Measurements from ENCODE around the gene UGCG. TPM values are rescaled to one million over a fixed set of nuclear protein-coding genes. Genes with fewer than 3 reads are reported as not detected.
A peak's percentile ranks its signal among the peaks of the same experiment; 100 is the strongest.

Gene UGCG
- total and polyA plus RNA-seq, 10 of the 15 experiments (the other 5 are each of a cell fraction or from before 2014, with no cell fraction given), result 21.7 to 96.6 (median 48.9) TPM

DNA sequence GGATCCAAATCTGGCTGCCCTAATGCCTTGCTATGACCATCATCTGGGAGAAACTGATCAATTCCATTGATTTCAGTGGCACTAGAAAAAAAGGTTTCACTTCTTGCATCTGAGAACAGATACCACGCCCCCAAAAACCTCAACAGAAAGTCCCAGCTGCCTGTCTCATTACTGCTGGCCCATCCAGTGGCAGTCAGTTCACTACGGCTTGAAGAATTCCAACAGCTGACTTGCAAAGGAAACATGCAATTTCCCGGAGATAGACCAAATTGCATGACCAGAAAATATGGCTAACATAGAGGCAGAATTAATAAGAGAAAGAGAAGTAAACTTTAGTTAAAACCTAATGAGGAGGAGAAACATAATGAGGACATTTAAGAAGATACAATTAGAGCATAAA lies 48.6 kb downstream of the UGCG start (continued):
- TF ChIP-seq EP300 (IDR thresholded peaks at IDR 0.05; ENCODE audit: borderline replicate concordance in 1 of 2, control insufficient read depth in 1 of 2, low read depth in 2 of 2, low read length in 2 of 2), result peak; percentile 60 to 75; a peak in 2 of 4 replicates
- 0 out of 2 replicates have a peak, but pooled peaks have one; percentile 23 for TF ChIP-seq NBN (IDR thresholded peaks at IDR 0.05)
- TF ChIP-seq NRF1 (conservative IDR thresholded peaks at IDR 0.05; ENCODE audit: low read depth, low read length), result no peak
- no peak for TF ChIP-seq LARP7 (IDR thresholded peaks at IDR 0.05)
- no peak for TF ChIP-seq SUZ12 (IDR thresholded peaks at IDR 0.05; ENCODE audit: unreplicated experiment)
- no peak for TF ChIP-seq FOS (IDR thresholded peaks at IDR 0.05; ENCODE audit: borderline replicate concordance, extremely low read depth, insufficient read length)
- peak; percentile 29 for TF ChIP-seq PBX3 (IDR thresholded peaks at IDR 0.05; ENCODE audit: insufficient replicate concordance, low read depth, low read length)
- TF ChIP-seq NFIC (IDR thresholded peaks at IDR 0.05; ENCODE audit: low read depth, low read length), result peak; percentile 78
- TF ChIP-seq MTA2 (IDR thresholded peaks at IDR 0.05; ENCODE audit: low read depth), result peak; percentile 93
- TF ChIP-seq ESRRA (IDR thresholded peaks at IDR 0.05; ENCODE audit: low read length), result no peak
- no peak; the same call in 1 of the 2 replicates for TF ChIP-seq BACH1 (IDR thresholded peaks at IDR 0.05; ENCODE audit: borderline replicate concordance)
- peak; percentile 95 to 97 for TF ChIP-seq IKZF2 (IDR thresholded peaks at IDR 0.05)
- no peak for TF ChIP-seq USF1 (IDR thresholded peaks at IDR 0.05; ENCODE audit: borderline replicate concordance, extremely low read length, insufficient read depth, low read depth, low read length)
- TF ChIP-seq KDM1A (IDR thresholded peaks at IDR 0.05; ENCODE audit: borderline replicate concordance), result no peak
- peak; percentile 95 for TF ChIP-seq DPF2 (IDR thresholded peaks at IDR 0.05)
- TF ChIP-seq ZNF217 (IDR thresholded peaks at IDR 0.05), result no peak
- no peak for TF ChIP-seq SIN3A (IDR thresholded peaks at IDR 0.05; ENCODE audit: low read depth, low read length)
- no peak; the same call in 1 of the 2 replicates for TF ChIP-seq FOXM1 (IDR thresholded peaks at IDR 0.05; ENCODE audit: low read depth, low read length)
- TF ChIP-seq, protein P1, sequence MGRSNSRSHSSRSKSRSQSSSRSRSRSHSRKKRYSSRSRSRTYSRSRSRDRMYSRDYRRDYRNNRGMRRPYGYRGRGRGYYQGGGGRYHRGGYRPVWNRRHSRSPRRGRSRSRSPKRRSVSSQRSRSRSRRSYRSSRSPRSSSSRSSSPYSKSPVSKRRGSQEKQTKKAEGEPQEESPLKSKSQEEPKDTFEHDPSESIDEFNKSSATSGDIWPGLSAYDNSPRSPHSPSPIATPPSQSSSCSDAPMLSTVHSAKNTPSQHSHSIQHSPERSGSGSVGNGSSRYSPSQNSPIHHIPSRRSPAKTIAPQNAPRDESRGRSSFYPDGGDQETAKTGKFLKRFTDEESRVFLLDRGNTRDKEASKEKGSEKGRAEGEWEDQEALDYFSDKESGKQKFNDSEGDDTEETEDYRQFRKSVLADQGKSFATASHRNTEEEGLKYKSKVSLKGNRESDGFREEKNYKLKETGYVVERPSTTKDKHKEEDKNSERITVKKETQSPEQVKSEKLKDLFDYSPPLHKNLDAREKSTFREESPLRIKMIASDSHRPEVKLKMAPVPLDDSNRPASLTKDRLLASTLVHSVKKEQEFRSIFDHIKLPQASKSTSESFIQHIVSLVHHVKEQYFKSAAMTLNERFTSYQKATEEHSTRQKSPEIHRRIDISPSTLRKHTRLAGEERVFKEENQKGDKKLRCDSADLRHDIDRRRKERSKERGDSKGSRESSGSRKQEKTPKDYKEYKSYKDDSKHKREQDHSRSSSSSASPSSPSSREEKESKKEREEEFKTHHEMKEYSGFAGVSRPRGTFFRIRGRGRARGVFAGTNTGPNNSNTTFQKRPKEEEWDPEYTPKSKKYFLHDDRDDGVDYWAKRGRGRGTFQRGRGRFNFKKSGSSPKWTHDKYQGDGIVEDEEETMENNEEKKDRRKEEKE (IDR thresholded peaks at IDR 0.05), result no peak
- TF ChIP-seq CBX3 (IDR thresholded peaks at IDR 0.05; ENCODE audit: borderline replicate concordance, low read depth), result no peak
- no peak for TF ChIP-seq NFYA (IDR thresholded peaks at IDR 0.05; ENCODE audit: borderline replicate concordance, low read depth, low read length)

Measured in GM12878 (cell line).